CD8-positive, alpha-beta memory T cell (primary cell): ENCODE data around the gene RNU1-2. TPM values are rescaled to one million over a fixed set of nuclear protein-coding genes. Genes with fewer than 3 reads are reported as not detected.
"Not testable (repeated sequence)": the region's sequence is repeated elsewhere in the genome, so short reads cannot be mapped to it uniquely, and the experiment has no call there.

Source experiments
- CTCF ChIA-PET: fragments of 350-600 bp; sonication (Branson Sonifier 250); formaldehyde crosslinking; loops from one replicate; lab custom pipeline; 2021; ENCODE audit warnings: antibody characterized with exemption; lab: Charles Lee
- POLR2A ChIA-PET: fragments of 350-600 bp; sonication (Branson Sonifier 250); formaldehyde crosslinking; loops from one replicate; lab custom pipeline; 2021; ENCODE audit warnings: antibody characterized with exemption; lab: Charles Lee
- DNase-seq, 5 donors: peaks; one replicate each; pipeline versions ENCODE4 v3.0.0 to v3.0.0-alpha.2; 2020 to 2022; ENCODE audit warnings: mixed read lengths in 1 of 5
- H3K27ac ChIP-seq: one replicate; pipeline ENCODE4 v1.7.0; 2013; ENCODE audit warnings: low read depth, mild to moderate bottlenecking, low read length, moderate library complexity
- H3K27me3 ChIP-seq: 2 replicates; pipeline ENCODE4 v1.7.0; 2013; ENCODE audit warnings: low read length, mild to moderate bottlenecking; ENCODE audit not compliant: insufficient read depth, poor library complexity, severe bottlenecking
- H3K36me3 ChIP-seq: 2 replicates; pipeline ENCODE4 v1.7.0; 2013; ENCODE audit warnings: mild to moderate bottlenecking, low read length, moderate library complexity; ENCODE audit not compliant: insufficient read depth
- H3K4me1 ChIP-seq: 2 replicates; pipeline ENCODE4 v1.7.0; 2013; ENCODE audit warnings: mild to moderate bottlenecking, low read length, moderate library complexity; ENCODE audit not compliant: insufficient read depth
- H3K4me3 ChIP-seq: 2 replicates; pipeline ENCODE4 v1.7.0; 2013; ENCODE audit warnings: mild to moderate bottlenecking, low read length
- H3K9me3 ChIP-seq: 2 replicates; pipeline ENCODE4 v1.7.0; 2013; ENCODE audit warnings: mild to moderate bottlenecking, low read length
- H3K27ac Mint-ChIP-seq, 8 donors: one replicate each; pipeline ENCODE4 v1.8.0; 2020 to 2021; ENCODE audit warnings: mixed read lengths in 8 of 8, mild to moderate bottlenecking in 6 of 8, inconsistent platforms in 3 of 8, moderate library complexity in 3 of 8
- H3K27me3 Mint-ChIP-seq, 2 donors: one replicate each; pipeline ENCODE4 v1.8.0; 2020 to 2021; ENCODE audit warnings: mixed read lengths in 2 of 2, mild to moderate bottlenecking in 1 of 2, moderate library complexity in 1 of 2
- H3K36me3 Mint-ChIP-seq, 3 donors: one replicate each; pipeline ENCODE4 v1.8.0; 2020 to 2021; ENCODE audit warnings: mixed read lengths in 3 of 3, inconsistent platforms in 1 of 3, mild to moderate bottlenecking in 1 of 3
- H3K4me1 Mint-ChIP-seq, 3 donors: one replicate each; pipeline ENCODE4 v1.8.0; 2020 to 2021; ENCODE audit warnings: mixed read lengths in 3 of 3, inconsistent platforms in 1 of 3, mild to moderate bottlenecking in 1 of 3
- H3K4me3 Mint-ChIP-seq, 7 donors: one replicate each; pipeline ENCODE4 v1.8.0; 2020 to 2021; ENCODE audit warnings: mixed read lengths in 7 of 7, mild to moderate bottlenecking in 6 of 7, moderate library complexity in 4 of 7, inconsistent platforms in 2 of 7
- H3K9me3 Mint-ChIP-seq, 5 donors: one replicate each; pipeline ENCODE4 v1.8.0; 2020 to 2022; ENCODE audit warnings: mixed read lengths in 5 of 5, mild to moderate bottlenecking in 3 of 5, moderate library complexity in 2 of 5, inconsistent platforms in 1 of 5
- polyA plus RNA-seq: library from polyadenylated mRNA; unstranded; fragments of 300-500 nt; fragmentation: Illumina TruSeq; gene quantifications from one replicate; pipeline ENCODE4 v1.2.3, GENCODE V29; 2021
- total RNA-seq, 2 experiments: library from RNA; stranded (reverse); gene quantifications; one replicate each; pipeline ENCODE4 v1.2.3, GENCODE V29; 2021

Gene RNU1-2
- total and polyA plus RNA-seq, 3 experiments from 2014 or later, result 1,293 to 1,300 TPM; not detected in 1

DNA sequence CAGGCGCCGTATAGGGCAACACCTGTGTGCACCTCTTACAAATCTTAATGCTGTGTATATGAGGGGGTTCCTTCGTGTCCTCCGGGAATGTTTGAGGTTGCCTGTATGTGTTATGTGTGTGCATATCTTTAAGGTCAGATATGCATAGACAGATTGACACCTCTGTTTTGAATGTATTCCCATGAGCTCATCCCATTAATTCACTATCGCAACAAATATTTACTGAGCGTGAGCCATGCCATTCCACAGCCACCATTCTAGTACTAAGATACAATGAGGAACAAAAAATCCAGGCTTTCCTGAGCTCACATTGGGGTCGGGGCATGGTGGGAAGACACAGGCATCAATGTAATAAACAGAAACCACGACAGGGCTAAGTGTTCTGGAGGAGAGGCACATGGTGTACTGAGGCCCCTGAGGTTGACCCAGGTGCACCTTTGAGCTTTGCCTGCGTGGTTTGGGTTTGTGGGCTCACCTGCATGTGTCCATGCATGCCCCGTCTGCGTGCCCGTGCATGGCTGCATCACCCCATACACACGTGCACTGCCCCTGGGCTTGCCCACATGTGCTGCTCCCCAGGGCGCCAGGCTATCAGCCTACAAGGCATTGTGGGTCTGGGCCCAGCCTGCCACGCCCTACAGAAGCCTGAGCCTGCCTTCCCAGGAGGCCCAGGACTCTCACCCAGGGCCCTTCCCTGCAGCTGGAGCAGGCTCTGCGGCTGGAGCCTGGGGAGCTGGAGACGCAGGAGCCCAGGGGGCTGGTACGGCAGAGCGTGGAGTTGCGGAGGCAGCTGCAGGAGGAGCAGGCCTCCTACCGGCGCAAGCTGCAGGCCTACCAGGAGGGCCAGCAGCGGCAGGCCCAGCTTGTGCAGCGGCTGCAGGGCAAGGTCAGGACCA is 33.6 kb downstream of the RNU1-2 start:
- H3K27me3 Mint-ChIP-seq, H3K27ac ChIP-seq, H3K27me3 ChIP-seq, POLR2A ChIA-PET, DNase-seq, H3K4me1 ChIP-seq, H3K4me3 ChIP-seq, H3K9me3 Mint-ChIP-seq, H3K9me3 ChIP-seq, CTCF ChIA-PET, H3K4me3 Mint-ChIP-seq, H3K36me3 ChIP-seq: not testable (repeated sequence)
- H3K27ac Mint-ChIP-seq, result peak overlapping the region in 2 of 8 donors; percentile 47 to 48
- H3K36me3 Mint-ChIP-seq, result peaks cover 0 to 43% (median 2%) of the 10 kb centered on the region in 3 donors
- H3K4me1 Mint-ChIP-seq, result peaks cover 5 to 27% (median 12%) of the 10 kb centered on the region in 3 donors

DNA sequence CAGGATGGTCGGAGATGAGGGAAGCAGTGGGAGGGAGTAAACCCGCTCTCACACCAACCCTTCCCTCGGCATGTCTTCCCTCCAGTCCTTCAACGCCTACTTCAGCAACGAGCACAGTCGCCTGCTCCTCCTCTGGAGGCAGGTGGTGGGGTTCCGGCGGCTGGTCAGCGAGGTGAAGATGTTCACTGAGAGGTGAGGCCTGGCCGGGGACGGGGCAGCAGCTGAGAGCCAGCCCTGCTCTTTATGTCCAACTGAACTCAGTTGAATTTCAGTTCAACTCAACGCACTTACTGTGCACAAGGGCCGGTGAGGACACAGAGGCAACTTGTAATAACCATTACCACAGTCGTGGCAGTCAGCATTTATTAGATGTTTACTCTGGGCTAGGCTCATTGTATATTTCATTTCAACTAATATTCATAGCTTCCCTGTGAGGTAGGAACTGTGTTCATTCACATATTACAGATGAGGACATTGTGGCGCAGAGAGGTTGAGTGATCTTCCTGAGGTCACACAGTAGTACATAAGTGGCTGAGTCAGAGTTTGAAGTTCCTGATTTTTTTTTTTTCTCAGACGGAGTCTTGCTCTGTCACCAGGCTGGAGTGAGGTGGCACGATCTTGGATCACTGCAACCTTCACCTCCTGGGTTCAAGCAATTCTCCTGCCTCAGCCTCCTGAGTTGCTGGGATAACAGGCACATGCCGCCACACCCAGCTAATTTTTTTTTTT is 35.6 kb downstream of the RNU1-2 start:
- H3K27me3 Mint-ChIP-seq, POLR2A ChIA-PET: not testable (repeated sequence)

DNA sequence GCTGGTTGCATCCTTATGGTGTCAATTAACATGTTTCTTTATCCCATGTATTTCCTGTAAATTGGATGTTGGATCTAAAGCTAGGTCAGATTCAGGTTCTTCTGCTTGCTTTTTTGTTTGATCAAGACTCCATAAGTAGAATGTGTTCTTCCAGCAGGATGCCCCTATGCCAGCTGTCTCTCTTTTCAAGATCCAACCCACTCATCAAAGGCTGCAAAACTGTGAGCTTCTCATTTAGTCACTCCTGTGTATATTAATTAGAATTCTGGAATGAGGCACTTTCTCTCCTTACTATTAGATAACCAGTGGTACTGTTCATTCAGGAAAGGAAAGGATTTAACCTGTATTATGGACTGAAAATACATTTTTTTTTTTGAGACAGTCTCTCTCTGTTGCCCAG is 38.2 kb downstream of the RNU1-2 start:
- H3K27me3 Mint-ChIP-seq, H3K36me3 ChIP-seq, H3K9me3 Mint-ChIP-seq, H3K27me3 ChIP-seq, DNase-seq, H3K4me3 Mint-ChIP-seq, H3K9me3 ChIP-seq, H3K4me3 ChIP-seq, CTCF ChIA-PET, H3K27ac ChIP-seq, H3K4me1 Mint-ChIP-seq, H3K4me1 ChIP-seq, POLR2A ChIA-PET, H3K27ac Mint-ChIP-seq: not testable (repeated sequence)
- peaks cover 0 to 75% (median 2%) of the 10 kb centered on the region in 3 donors for H3K36me3 Mint-ChIP-seq

More for the DNA sequence above, 35.6 kb downstream of the RNU1-2 start:
- H3K4me3 ChIP-seq, H3K4me3 Mint-ChIP-seq, DNase-seq, H3K27me3 ChIP-seq, H3K27ac Mint-ChIP-seq, H3K9me3 ChIP-seq, H3K9me3 Mint-ChIP-seq, H3K27ac ChIP-seq, H3K36me3 ChIP-seq, CTCF ChIA-PET, H3K4me1 ChIP-seq: not testable (repeated sequence)
- Mint-ChIP-seq H3K36me3 (peaks cover 0 to 54% (median 2%) of the 10 kb centered on the region in 3 donors), H3K4me1 (peaks cover 5 to 19% (median 7%) of the 10 kb centered on the region in 3 donors)

DNA sequence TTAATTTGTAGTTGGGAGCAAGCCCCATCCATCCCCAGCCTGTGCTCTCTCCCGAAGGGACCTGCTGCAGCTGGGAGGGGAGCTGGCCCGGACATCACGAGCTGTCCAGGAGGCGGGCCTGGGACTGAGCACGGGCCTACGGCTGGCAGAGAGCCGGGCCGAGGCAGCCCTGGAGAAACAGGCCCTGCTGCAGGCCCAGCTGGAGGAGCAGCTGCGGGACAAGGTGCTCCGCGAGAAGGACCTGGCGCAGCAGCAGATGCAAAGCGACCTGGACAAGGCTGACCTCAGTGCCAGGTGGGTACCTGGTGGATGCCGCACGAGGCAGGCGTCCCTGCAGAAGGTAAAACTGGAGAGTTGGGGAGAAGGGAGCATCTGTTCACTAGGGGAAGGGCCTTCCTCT is 40.8 kb downstream of the RNU1-2 start:
- POLR2A ChIA-PET, H3K9me3 ChIP-seq, H3K4me3 ChIP-seq, H3K27ac ChIP-seq, H3K27me3 Mint-ChIP-seq, H3K4me1 ChIP-seq, H3K4me3 Mint-ChIP-seq, H3K9me3 Mint-ChIP-seq, DNase-seq, H3K27me3 ChIP-seq, H3K4me1 Mint-ChIP-seq, H3K36me3 ChIP-seq, H3K27ac Mint-ChIP-seq: not testable (repeated sequence)
- CTCF ChIA-PET, result interaction anchor here (1.6 kb wide), 1 partner anchor 50 kb away, joined by 3 read pairs; no protein-coding TSS in a partner anchor
- peaks cover 0 to 71% (median 3%) of the 10 kb centered on the region in 3 donors for H3K36me3 Mint-ChIP-seq

DNA sequence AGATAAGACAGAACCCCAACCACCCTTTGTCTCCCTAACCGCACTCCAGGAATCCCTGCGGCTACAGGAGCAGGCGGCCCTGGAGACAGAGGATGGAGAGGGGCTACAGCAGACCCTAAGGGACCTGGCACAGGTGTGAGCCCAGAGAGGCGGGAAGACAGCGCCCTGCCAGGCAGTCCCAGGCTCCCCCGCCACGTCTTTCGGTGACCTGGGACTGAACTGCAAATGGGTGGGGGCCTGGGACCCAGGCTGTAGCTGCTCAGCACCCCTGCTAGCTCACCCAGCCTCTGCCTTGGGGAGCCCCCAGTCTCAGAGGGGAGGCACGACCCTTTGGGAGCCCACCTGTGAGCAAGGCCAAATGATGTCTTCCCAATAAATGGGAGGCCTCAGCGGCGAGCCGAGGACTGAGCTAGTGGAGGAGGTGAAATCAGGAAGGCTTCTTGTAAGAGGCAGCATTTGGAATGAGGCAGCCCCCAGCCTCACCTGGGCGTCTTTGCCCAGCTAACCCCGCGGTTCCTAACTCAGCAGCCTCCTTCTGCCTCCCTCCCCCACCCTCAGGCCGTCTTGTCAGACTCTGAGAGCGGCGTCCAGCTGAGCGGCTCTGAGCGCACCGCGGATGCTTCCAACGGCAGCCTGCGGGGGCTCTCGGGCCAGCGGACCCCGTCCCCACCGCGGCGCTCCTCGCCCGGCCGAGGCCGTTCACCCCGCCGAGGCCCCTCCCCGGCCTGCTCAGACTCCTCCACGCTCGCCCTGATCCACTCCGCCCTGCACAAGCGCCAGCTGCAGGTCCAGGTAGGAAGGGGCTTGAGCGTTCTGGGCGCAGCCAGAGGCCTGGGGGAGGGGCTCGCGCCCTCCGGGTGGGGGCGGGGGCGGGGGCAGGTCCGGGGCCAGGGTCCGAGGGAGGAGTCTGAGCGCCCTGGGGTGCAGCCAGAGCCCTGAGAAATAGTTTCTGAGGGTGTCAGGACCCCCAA is 42.9 kb downstream of the RNU1-2 start:
- Mint-ChIP-seq H3K27me3 (no peaks in the 10 kb centered on the region), H3K9me3 (no peaks in the 10 kb centered on the region), H3K4me3 (no peak overlapping the region), H3K27ac (peak overlapping the region in 1 of 8 donors; percentile 33), H3K4me1 (no peaks in the 10 kb centered on the region), H3K36me3 (peaks cover 3 to 70% (median 6%) of the 10 kb centered on the region in 3 donors)
- Histone ChIP-seq H3K27ac (no peak overlapping the region), H3K36me3 (no peaks in the 10 kb centered on the region), H3K4me1 (no peaks in the 10 kb centered on the region), H3K9me3 (no peaks in the 10 kb centered on the region), H3K27me3 (no peaks in the 10 kb centered on the region), H3K4me3 (no peak overlapping the region)
- CTCF ChIA-PET, result no interaction called here
- DNase-seq, result no peak
- POLR2A ChIA-PET, result no interaction called here

DNA sequence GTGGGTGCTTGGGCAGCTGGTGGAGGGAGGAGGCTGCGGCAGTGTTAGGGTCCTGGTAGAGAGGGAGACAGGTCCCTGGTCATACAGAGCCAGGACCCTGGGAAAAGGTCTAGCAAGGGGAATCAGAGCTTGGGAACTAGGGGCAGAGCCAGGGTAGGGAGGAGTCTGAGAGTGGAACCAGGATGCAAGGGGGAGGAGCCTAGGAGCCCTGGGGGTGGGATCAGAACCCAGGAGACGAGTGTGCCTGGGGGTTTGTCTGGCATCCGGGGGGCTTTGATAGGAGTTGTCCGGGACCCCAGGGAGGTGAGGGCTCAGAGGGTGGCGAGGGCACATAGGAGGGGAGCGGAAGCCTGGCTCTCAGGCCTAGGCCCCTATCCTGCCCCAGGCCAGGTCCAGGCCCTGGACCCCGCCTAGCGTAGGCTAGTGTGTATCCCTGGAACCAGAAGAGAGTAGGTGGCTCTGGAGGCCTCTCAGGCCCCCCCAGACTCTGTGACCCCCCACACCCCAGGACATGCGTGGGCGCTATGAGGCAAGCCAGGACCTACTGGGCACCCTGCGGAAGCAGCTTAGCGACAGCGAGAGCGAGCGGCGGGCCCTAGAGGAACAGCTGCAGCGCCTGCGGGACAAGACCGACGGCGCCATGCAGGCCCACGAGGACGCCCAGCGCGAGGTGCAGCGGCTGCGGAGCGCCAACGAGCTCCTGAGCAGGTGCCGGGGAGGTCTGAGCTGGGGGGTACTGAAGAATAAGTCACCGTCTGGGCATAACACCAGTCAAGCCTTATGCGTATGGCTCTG is 43.8 kb downstream of the RNU1-2 start:
- Mint-ChIP-seq H3K27ac (peak overlapping the region in 1 of 8 donors; percentile 51), H3K36me3 (peaks cover 3 to 68% (median 6%) of the 10 kb centered on the region in 3 donors)
- H3K9me3 Mint-ChIP-seq, H3K4me1 Mint-ChIP-seq, DNase-seq, H3K36me3 ChIP-seq, POLR2A ChIA-PET, H3K4me3 ChIP-seq, H3K9me3 ChIP-seq, H3K27ac ChIP-seq, H3K27me3 Mint-ChIP-seq, H3K4me1 ChIP-seq, H3K4me3 Mint-ChIP-seq, H3K27me3 ChIP-seq: not testable (repeated sequence)
- CTCF ChIA-PET, result interaction anchor here (1.4 kb wide), 1 partner anchor 319 kb away, joined by 3 read pairs; no protein-coding TSS in a partner anchor

DNA sequence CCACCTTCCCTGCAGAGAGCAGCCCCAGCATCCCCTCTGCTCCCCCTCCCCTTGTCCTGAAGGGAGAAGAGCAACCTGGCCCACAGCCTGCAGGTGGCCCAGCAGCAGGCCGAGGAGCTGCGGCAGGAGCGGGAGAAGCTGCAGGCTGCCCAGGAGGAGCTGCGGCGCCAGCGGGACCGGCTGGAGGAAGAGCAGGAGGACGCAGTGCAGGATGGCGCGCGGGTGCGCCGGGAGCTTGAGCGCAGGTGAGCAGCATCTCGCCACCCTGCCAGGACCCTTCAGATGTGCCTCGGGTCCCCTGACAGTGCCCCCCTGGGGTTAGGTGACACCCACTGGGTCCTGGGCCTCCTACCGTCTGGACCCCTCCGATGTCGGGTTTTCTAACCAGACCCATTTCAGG is 48.3 kb downstream of the RNU1-2 start:
- CTCF ChIA-PET, result no interaction called here
- Histone ChIP-seq H3K4me3 (no peak overlapping the region), H3K9me3 (no peaks in the 10 kb centered on the region), H3K27me3 (no peaks in the 10 kb centered on the region), H3K27ac (no peak overlapping the region), H3K36me3 (no peaks in the 10 kb centered on the region), H3K4me1 (no peaks in the 10 kb centered on the region)
- Mint-ChIP-seq H3K27ac (no peak overlapping the region), H3K27me3 (no peaks in the 10 kb centered on the region), H3K4me3 (no peak overlapping the region), H3K36me3 (peaks cover 5 to 60% (median 6%) of the 10 kb centered on the region in 3 donors), H3K9me3 (no peaks in the 10 kb centered on the region), H3K4me1 (no peaks in the 10 kb centered on the region)
- POLR2A ChIA-PET, result no interaction called here
- DNase-seq, result no peak
